ENCODE data around the gene NUCB1.
"Not testable (repeated sequence)": the region's sequence is repeated elsewhere in the genome, so short reads cannot be mapped to it uniquely, and the experiment has no call there.

NUCB1 gene

DNA sequence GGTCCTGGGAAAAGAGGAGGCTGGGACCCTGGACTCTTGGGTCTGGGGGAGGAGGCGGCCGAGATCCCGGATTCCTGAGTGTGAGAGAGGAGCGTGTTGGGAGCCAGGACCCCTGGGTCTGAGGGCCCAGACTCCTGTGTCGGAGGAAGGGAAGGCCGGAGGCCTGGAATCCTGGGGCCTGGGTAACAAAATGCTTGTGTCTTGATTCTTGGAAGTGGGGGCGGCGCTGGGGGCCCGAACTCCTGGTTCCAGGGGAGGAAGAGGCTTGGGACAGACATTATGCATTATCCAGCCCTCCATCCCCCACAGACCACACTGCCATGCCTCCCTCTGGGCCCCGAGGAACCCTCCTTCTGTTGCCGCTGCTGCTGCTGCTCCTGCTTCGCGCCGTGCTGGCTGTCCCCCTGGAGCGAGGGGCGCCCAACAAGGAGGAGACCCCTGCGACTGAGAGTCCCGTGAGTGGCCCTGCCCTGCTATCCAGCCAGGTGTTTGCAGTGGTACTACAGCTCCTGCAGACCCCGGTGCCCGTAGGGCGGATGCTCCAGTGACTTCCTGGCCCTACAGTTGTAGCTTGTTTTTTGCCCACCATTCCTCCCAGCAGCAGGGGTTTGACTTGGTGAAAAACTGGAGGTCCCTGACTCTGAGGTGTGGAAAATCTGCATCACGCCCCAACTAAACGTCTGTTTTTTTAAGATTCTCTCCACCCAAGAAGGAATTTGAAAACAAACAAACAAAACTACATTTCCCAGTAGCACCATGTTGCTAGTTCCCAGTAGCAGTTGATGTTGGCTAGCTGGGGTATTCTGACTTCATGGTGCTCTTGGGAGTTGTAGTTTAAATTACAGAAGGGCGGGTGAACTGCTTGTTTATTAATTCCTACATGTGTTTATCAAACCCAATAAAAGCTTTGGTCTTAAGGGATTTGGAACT lies 630 bp downstream of the NUCB1 start:
- no peak for TF ChIP-seq CTCF (IDR thresholded peaks at IDR 0.05; ENCODE audit: low read depth, low read length)
- Histone ChIP-seq H3K36me3 (peaks cover 14% of the 10 kb centered on the region), H3K4me3 (ENCODE audit: low read depth, low read length) (peak overlapping the region; percentile 81), H3K27me3 (ENCODE audit: insufficient read depth, low read depth, severe bottlenecking) (no peaks in the 10 kb centered on the region), H3K9me3 (ENCODE audit: severe bottlenecking) (no peaks in the 10 kb centered on the region), H3K27ac (peak overlapping the region; percentile 96)
- DNase-seq = no peak

- H3K27ac ChIP-seq; DNase-seq; H3K9me3 ChIP-seq (ENCODE audit: severe bottlenecking); H3K4me3 ChIP-seq (ENCODE audit: low read depth, low read length); H3K27me3 ChIP-seq (ENCODE audit: insufficient read depth, low read depth, severe bottlenecking): not testable (repeated sequence)
- peaks cover 17% of the 10 kb centered on the region for H3K36me3 ChIP-seq
Measured at GRCh38 chr19:48902291-48902690, 2.2 kb downstream of the NUCB1 start.

DNA sequence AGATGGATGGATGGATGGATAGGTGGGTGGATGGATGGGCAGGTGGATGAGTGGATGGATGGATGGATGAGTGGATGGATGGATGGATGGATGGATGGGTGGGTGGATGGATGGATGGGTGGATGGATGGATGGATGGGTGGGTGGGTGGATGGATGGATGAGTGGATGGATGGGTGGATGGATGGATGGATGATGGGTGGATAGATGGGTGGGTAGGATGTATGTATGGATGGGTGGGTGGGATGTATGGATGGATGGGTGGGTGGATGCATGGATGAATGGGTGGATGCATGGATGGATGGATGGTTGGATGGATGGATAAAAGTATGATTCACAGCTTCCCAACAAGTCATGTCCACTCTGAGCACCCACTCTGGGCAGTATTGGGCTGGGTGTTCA lies 3.7 kb downstream of the NUCB1 start:
- H3K9me3 ChIP-seq (ENCODE audit: severe bottlenecking); H3K27me3 ChIP-seq (ENCODE audit: insufficient read depth, low read depth, severe bottlenecking); DNase-seq; H3K4me3 ChIP-seq (ENCODE audit: low read depth, low read length); H3K27ac ChIP-seq: not testable (repeated sequence)
- peaks cover 26% of the 10 kb centered on the region for H3K36me3 ChIP-seq

DNA sequence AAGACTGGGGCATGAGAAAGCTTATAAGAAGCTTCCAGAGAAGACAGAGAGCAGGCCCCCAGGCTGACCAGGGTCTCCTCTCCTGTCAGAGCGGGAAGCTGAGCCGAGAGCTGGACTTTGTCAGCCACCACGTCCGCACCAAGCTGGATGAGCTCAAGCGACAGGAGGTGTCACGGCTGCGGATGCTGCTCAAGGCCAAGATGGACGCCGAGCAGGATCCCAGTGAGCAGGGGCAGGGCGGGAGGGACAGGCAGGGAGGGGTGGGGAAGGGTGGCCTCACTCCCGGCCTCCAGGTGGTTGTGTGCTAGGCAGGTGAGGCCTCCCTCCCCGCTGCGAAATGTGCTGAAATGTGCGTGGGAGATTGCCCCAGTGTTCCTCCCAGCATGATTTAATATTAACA lies 5.6 kb downstream of the NUCB1 start:
- Histone ChIP-seq H3K27ac (no peak overlapping the region), H3K4me3 (ENCODE audit: low read depth, low read length) (no peak overlapping the region), H3K27me3 (ENCODE audit: insufficient read depth, low read depth, severe bottlenecking) (no peaks in the 10 kb centered on the region), H3K9me3 (ENCODE audit: severe bottlenecking) (no peaks in the 10 kb centered on the region), H3K36me3 (peaks cover 37% of the 10 kb centered on the region)
- no peak for DNase-seq
- TF ChIP-seq CTCF (IDR thresholded peaks at IDR 0.05; ENCODE audit: low read depth, low read length) = no peak

- no peak for TF ChIP-seq CTCF (IDR thresholded peaks at IDR 0.05; ENCODE audit: low read depth, low read length)
- H3K9me3 ChIP-seq (ENCODE audit: severe bottlenecking) = no peaks in the 10 kb centered on the region
- peaks cover 43% of the 10 kb centered on the region for H3K36me3 ChIP-seq
- DNase-seq = no peak
- no peak overlapping the region for H3K27ac ChIP-seq
- H3K27me3 ChIP-seq (ENCODE audit: insufficient read depth, low read depth, severe bottlenecking) = no peaks in the 10 kb centered on the region
- H3K4me3 ChIP-seq (ENCODE audit: low read depth, low read length) = no peak overlapping the region
Measured at GRCh38 chr19:48906324-48906723, 6.2 kb downstream of the NUCB1 start.

DNA sequence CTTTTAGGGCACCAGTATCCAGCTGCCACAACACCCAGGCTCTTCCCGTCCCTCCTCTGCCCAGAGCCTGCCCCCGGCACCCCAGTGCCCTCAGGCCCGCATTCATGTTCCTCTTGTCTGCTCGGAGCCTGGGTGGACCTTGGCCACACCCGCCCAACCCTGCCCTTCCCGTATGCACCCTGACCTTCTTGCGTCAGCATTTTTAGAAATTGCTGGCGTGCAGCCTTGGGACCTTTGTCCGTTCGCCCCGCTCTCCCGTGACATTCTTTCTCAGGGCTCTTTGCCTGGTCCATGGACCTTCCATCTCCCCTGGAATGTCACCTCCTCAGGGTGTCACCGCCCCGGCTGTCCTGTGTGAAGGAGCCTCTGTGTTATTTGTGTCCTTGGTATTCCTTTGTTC lies 7.6 kb downstream of the NUCB1 start:
- Histone ChIP-seq H3K27ac (no peak overlapping the region), H3K36me3 (peaks cover 46% of the 10 kb centered on the region), H3K4me3 (ENCODE audit: low read depth, low read length) (no peak overlapping the region), H3K9me3 (ENCODE audit: severe bottlenecking) (no peaks in the 10 kb centered on the region), H3K27me3 (ENCODE audit: insufficient read depth, low read depth, severe bottlenecking) (no peaks in the 10 kb centered on the region)
- no peak for TF ChIP-seq CTCF (IDR thresholded peaks at IDR 0.05; ENCODE audit: low read depth, low read length)
- no peak for DNase-seq

DNA sequence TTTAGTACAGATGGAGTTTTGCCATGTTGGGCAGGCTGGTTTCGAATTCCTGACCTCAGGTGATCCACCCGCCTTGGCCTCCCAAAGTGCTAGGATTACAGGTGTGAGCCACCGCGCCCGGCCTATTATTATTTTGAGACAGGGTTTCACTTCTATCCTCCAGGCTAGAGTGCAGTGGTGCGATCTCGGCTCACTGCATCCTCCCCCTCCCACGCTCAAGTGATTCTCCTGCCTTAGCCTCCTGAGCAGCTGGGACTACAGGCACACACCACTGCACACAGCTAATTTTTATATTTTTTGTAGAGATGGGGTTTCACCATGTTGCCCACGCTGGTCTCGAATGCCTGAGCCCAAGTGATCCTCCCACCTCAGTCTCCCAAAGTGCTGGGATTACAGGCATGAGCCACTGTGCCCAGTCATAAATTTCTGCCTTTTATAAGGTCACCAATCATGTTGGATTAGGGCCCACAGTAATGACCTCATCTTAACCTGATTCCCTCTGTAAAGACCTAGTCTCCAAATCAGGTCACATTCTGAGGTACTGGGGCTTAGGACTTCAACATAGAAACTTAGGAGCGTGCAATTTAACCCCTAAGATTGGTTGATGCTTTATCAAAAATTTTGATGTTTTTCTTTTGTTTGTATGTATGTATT lies 9.4 kb downstream of the NUCB1 start:
- not testable (repeated sequence) for H3K27me3 ChIP-seq (ENCODE audit: insufficient read depth, low read depth, severe bottlenecking); DNase-seq; H3K27ac ChIP-seq; H3K4me3 ChIP-seq (ENCODE audit: low read depth, low read length); H3K9me3 ChIP-seq (ENCODE audit: severe bottlenecking)
- H3K36me3 ChIP-seq = peaks cover 61% of the 10 kb centered on the region

Data from WERI-Rb-1 (cell line).